ENCODE data around the gene TNRC6B.
"Not testable (repeated sequence)": the region's sequence is repeated elsewhere in the genome, so short reads cannot be mapped to it uniquely, and the experiment has no call there.

The TNRC6B gene

GRCh38 chr22:40216041-40216756, 38.5 kb downstream of the TNRC6B start:
- DNase-seq = peak in 3 of 5 experiments; percentile 23 to 65 (median 62)

GRCh38 chr22:40218152-40218551, 40.4 kb downstream of the TNRC6B start:
- no peak for DNase-seq

- DNase-seq = no peak
Observed at GRCh38 chr22:40218723-40219294, 41.1 kb downstream of the TNRC6B start.

- DNase-seq = no peak
Observed at GRCh38 chr22:40220316-40221054, 42.8 kb downstream of the TNRC6B start.

GRCh38 chr22:40221055-40221414, 43.3 kb downstream of the TNRC6B start:
- no peak for DNase-seq

- DNase-seq = not testable (repeated sequence)
Observed at GRCh38 chr22:40222979-40223378, 45.3 kb downstream of the TNRC6B start.

GRCh38 chr22:40224702-40225101, 47.0 kb downstream of the TNRC6B start:
- peak in 1 of 5 experiments; percentile 36 for DNase-seq

GRCh38 chr22:40226620-40227019, 48.9 kb downstream of the TNRC6B start:
- DNase-seq = no peak

GRCh38 chr22:40231618-40232313, 54.0 kb downstream of the TNRC6B start:
- DNase-seq = no peak

- no peak for DNase-seq
Observed at GRCh38 chr22:40232624-40233023, 54.9 kb downstream of the TNRC6B start.

- no peak for DNase-seq
Observed at GRCh38 chr22:40233886-40234285, 56.2 kb downstream of the TNRC6B start.

- no peak for DNase-seq
Observed at GRCh38 chr22:40234658-40235057, 56.9 kb downstream of the TNRC6B start.

- DNase-seq = no peak
Observed at GRCh38 chr22:40235308-40235707, 57.6 kb downstream of the TNRC6B start.

- DNase-seq = no peak
Observed at GRCh38 chr22:40236131-40236665, 58.5 kb downstream of the TNRC6B start.

GRCh38 chr22:40237241-40237640, 59.5 kb downstream of the TNRC6B start:
- DNase-seq = peak in 1 of 5 experiments; percentile 54

- no peak for DNase-seq
Observed at GRCh38 chr22:40237788-40238424, 60.2 kb downstream of the TNRC6B start.

- peak in 1 of 5 experiments; percentile 61 for DNase-seq
Observed at GRCh38 chr22:40238425-40239344, 61.0 kb downstream of the TNRC6B start.

GRCh38 chr22:40239345-40239683, 61.6 kb downstream of the TNRC6B start:
- DNase-seq = no peak

GRCh38 chr22:40240160-40240559, 62.4 kb downstream of the TNRC6B start:
- DNase-seq = no peak

- DNase-seq = peak in 2 of 5 experiments; percentile 35 to 72
Observed at GRCh38 chr22:40240686-40241085, 63.0 kb downstream of the TNRC6B start.

- DNase-seq = peak in 2 of 5 experiments; percentile 69 to 87
Observed at GRCh38 chr22:40241200-40241763, 63.6 kb downstream of the TNRC6B start.

All from T-helper 2 cell (primary cell).